T follicular helper cell (primary cell): ENCODE results near the gene C6orf163.
"Not testable (repeated sequence)": the region's sequence is repeated elsewhere in the genome, so short reads cannot be mapped to it uniquely, and the experiment has no call there.

Experiments used
- DNase-seq: peaks from one replicate; pipeline ENCODE4 v3.0.0-alpha.2; 2020; ENCODE audit warnings: low read depth
- total RNA-seq, 2 experiments: gene quantifications; one replicate each; lab custom pipeline; 2026; lab: John Stamatoyannopoulos, UW

C6orf163 gene
- total RNA-seq: 1.5 to 4.0 reads per million in 2 experiments

GRCh38 chr6:87344731-87345130, at the start of gene C6orf163:
TSS of gene C6orf163 (plus strand) at chr6:87344813. CDS start at chr6:87345100, 287 bp downstream.
- no peak for DNase-seq

- DNase-seq: no peak
Observed at GRCh38 chr6:87297119-87297518, 47.5 kb upstream of the C6orf163 start.

GRCh38 chr6:87301277-87301676, 43.3 kb upstream of the C6orf163 start:
- DNase-seq: not testable (repeated sequence)

- DNase-seq: no peak
Observed at GRCh38 chr6:87308970-87309369, 35.6 kb upstream of the C6orf163 start.

- no peak for DNase-seq
Observed at GRCh38 chr6:87312860-87313259, 31.8 kb upstream of the C6orf163 start.

DNA sequence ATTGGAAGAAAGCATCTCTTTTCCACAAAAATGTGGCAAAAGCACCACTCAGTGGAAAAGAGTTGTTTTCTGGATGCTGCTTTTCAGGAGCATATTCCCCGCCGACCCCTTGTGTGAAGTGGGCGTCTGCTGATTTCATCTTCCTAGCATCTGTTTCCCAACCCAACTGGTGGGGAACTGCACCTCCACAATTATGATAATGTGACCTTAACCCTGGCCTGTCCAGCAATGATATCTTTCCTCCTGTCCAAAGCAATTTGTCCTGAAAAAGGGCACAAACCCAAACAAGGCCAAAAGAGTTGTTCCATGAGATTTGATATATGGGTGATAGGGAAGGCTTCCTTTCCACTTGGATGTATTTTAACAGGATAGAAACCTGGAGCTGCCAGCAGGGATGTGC, 29.5 kb upstream of the C6orf163 start:
- DNase-seq: no peak

GRCh38 chr6:87319271-87319987, 25.2 kb upstream of the C6orf163 start:
- DNase-seq: no peak

GRCh38 chr6:87322304-87323212, 22.1 kb upstream of the C6orf163 start, which contains the start of gene SMIM8:
TSS of gene SMIM8 (plus strand) at chr6:87322588. CDS start at chr6:87337032, 14,444 bp downstream.
- DNase-seq: peak; percentile 76

DNA sequence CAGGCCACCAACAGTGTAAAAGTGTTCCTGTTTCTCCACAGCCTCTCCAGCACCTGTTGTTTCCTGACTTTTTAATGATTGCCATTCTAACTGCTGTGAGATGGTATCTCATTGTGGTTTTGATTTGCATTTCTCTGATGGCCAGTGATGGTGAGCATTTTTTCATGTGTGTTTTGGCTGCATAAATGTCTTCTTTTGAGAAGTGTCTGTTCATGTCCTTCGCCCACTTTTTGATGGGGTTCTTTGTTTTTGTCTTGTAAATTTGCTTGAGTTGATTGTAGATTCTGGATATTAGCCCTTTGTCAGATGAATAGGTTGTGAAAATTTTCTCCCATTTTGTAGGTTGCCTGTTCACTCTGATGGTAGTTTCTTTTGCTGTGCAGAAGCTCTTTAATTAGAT, 20.7 kb upstream of the C6orf163 start:
- not testable (repeated sequence) for DNase-seq

- DNase-seq: no peak
Observed at GRCh38 chr6:87330961-87331360, 13.7 kb upstream of the C6orf163 start.

DNA sequence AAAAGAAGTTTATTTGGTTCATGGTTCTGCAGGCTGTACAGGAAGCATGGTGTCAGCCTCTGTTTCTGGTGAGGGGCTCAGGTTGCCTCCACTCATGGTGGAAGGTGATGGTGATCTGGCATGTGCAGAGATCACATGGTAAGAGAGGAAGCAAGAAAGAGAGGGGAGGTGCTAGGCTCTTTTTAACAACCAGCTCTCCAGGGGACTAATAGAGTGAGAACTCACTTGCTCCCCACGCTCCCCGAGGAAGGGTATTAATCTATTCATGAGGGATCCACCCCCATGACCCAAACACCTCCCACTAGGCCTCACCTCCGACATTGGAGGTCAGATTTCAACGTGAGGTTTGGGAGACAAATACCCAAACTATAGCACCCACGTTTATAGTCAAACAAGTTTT, 11.6 kb upstream of the C6orf163 start:
- DNase-seq: no peak

DNA sequence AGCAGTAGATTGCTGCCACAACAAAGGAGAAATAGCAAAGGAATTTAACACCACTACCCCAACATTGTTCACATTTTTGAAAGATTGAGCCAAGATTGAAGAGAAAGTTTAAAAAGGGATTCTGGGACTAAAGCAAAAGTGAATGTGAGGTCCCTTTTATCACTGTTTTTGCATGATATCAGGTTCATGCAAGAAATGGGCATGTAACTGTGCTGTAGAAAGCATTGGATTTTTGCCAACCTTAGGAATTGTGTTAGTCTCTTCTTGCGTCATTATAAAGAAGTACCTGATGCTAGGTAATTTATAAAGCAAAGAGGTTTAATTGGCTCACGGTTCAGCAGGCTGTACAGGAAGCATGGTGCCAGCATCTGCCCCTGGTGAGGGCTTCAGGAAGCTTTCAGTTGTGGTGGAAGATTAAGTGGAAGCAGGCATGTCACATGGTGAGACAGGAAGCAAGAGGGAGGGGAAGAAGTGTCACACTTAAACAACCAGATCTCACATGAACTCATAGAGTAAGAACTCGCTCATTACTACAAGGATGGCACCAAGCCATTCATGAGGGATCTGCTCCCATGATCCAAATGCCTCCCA, 10.9 kb upstream of the C6orf163 start:
- DNase-seq: no peak

- DNase-seq: no peak
Observed at GRCh38 chr6:87334683-87335082, 9.9 kb upstream of the C6orf163 start.

GRCh38 chr6:87336367-87336766, 8.2 kb upstream of the C6orf163 start:
- DNase-seq: no peak

- DNase-seq: no peak
Observed at GRCh38 chr6:87340230-87340629, 4.4 kb upstream of the C6orf163 start.

DNA sequence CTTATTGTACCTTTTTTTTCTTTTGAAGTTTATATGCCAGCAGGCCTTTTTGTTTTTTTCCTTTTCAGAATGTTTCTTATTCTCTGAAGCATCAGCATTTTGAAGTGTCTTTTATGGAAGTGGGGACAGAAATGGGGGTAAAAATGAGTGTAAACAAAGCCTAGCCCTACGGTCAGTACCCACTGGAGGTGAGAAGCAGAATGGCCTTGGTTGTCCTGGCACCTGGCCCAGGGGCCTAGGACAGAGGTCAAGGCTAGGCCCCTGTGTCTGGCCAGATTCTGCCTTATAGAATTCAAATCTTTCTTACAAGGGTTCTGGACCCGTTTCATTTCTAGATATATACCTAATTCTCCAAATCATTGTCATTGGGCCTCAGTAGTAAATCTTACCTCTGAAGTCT, 3.5 kb upstream of the C6orf163 start:
- DNase-seq: no peak

DNA sequence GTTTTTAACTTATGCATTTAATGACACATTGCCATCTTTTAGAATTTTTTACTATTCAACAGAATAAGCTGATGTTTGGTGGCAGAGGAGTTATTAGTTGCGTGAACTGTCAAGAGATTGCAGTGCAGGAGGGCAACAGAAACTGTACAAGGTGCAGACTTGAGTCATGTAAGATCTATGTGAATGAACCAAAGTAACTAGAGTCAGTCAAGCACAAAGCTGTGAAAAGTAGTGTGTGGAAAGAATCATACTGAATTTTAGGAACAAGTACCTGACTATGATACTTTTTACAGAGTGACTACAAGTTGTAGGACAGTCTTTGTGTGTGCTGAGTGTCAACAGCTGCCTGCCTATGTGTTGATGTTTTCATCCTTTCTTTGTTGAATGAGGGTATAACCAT, 2.7 kb upstream of the C6orf163 start:
- DNase-seq: no peak

GRCh38 chr6:87342829-87343228, 1.8 kb upstream of the C6orf163 start:
- no peak for DNase-seq

GRCh38 chr6:87346700-87347099, 2.1 kb downstream of the C6orf163 start:
- DNase-seq: no peak

DNA sequence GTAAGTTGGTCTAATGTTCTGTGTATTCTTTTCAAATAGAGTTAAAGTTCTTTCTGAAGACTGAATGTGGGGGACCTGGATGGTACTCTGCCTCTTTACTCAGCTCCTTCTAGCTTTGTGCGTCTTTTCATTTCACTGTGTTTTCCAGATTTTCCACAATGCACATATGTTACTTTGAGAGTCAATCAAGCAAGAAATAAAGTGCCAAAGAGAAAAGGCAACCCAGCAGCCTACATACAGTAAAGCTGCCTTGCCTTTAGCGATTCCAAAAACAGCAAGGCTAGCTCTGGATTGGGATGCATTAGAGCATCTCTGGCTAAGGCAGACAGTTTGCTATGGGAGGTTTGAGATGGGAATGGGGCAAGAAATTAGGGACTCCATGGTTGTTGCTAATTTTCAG, 5.3 kb downstream of the C6orf163 start:
- no peak for DNase-seq

- DNase-seq: no peak
Observed at GRCh38 chr6:87350516-87350915, 5.9 kb downstream of the C6orf163 start.

DNA sequence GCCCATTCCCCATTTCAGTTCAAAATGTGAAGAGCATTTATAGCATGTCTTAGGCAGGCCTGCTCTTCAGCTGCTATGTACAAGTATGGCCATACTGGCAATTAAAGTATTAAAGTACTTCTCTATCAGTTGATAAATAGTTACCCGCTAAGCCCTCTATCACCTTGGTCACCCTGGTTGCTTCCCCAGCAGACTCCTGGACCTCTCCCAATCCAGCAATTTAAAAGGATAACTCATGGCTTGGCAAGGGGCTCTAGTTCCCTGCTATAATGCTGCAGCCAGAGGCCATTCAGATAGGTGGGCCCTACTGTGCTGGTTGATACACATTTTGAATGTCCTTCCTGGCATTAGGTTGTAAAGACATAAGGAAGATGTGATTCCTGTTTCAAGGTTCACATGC, 7.0 kb downstream of the C6orf163 start:
- DNase-seq: no peak

- no peak for DNase-seq
Observed at GRCh38 chr6:87356181-87356580, 11.6 kb downstream of the C6orf163 start.
